K562 (cell line): Measurements from ENCODE around the gene RPL3. TPM values are rescaled to one million over a fixed set of nuclear protein-coding genes. Genes with fewer than 3 reads are reported as not detected.

Source experiments
- BCL6 ChIP-seq: fragments of 250-450 bp; sonication (Bioruptor Pico); IDR thresholded peaks from 2 replicates; pipeline ENCODE4 v1.4.0; 2020
- BRD4 ChIP-seq: fragments of 200-600 bp; sonication (generic); IDR thresholded peaks from 2 replicates; pipeline ENCODE4 v1.6.1; 2017; ENCODE audit warnings: inconsistent platforms
- C11orf30 ChIP-seq: fragments of 450-650 bp; IDR thresholded peaks from 2 replicates; pipeline ENCODE4 v1.6.1; 2016; ENCODE audit warnings: low read depth, mild to moderate bottlenecking
- CBFA2T3 ChIP-seq: fragments of 450-650 bp; IDR thresholded peaks from 2 replicates; pipeline ENCODE4 v1.6.1; 2017
- EP400 ChIP-seq: fragments of 450-650 bp; IDR thresholded peaks from 2 replicates; pipeline ENCODE4 v1.6.1; 2017; ENCODE audit warnings: antibody characterized with exemption, mild to moderate bottlenecking, moderate library complexity
- JUND ChIP-seq, 2 experiments: IDR thresholded peaks; 2 replicates in 1 of 2; 3 replicates in 1 of 2; pipeline ENCODE4 v1.6.1; 2011; ENCODE audit warnings: borderline replicate concordance in 2 of 2, low read depth in 2 of 2, low read length in 2 of 2, improper control_type of control experiment in 1 of 2, missing biosample characterization in 1 of 2, missing genetic modification characterization in 1 of 2, missing genetic modification reagents in 1 of 2
- KDM5B ChIP-seq: fragments of 200-600 bp; sonication (generic); IDR thresholded peaks from 2 replicates; pipeline ENCODE4 v1.6.1; 2012; ENCODE audit warnings: low read depth, mild to moderate bottlenecking, moderate library complexity, low read length, control low read depth, inconsistent platforms; ENCODE audit not compliant: insufficient replicate concordance
- NCOA4 ChIP-seq: fragments of 450-650 bp; IDR thresholded peaks from 2 replicates; pipeline ENCODE4 v1.6.1; 2018; ENCODE audit warnings: mild to moderate bottlenecking; ENCODE audit not compliant: partially characterized antibody
- PCBP2 ChIP-seq: fragments of 200-400 bp; formaldehyde crosslinking; IDR thresholded peaks from 2 replicates; pipeline ENCODE4 v1.6.1; 2018; ENCODE audit warnings: low read length, low read depth, mild to moderate bottlenecking, moderate library complexity; ENCODE audit not compliant: poor library complexity, severe bottlenecking
- PTRF ChIP-seq: fragments of 450-650 bp; IDR thresholded peaks from 2 replicates; pipeline ENCODE4 v1.6.1; 2016; ENCODE audit warnings: mild to moderate bottlenecking, missing genetic modification characterization, missing compliant biosample characterization
- SP2 ChIP-seq: IDR thresholded peaks from 2 replicates; pipeline ENCODE4 v1.6.1; 2011; ENCODE audit warnings: mild to moderate bottlenecking, low read depth, low read length, moderate library complexity; ENCODE audit not compliant: poor library complexity, severe bottlenecking; ENCODE audit errors: extremely low read depth
- TCF7 ChIP-seq: sonication (generic); IDR thresholded peaks from 2 replicates; pipeline ENCODE4 v1.6.1; 2016; ENCODE audit warnings: antibody characterized with exemption, borderline replicate concordance
- XRCC3 ChIP-seq: fragments of 450-650 bp; IDR thresholded peaks from 2 replicates; pipeline ENCODE4 v1.6.1; 2017; ENCODE audit warnings: mild to moderate bottlenecking, moderate library complexity
- ZBTB2 ChIP-seq: fragments of 450-650 bp; IDR thresholded peaks from 2 replicates; pipeline ENCODE4 v1.6.1; 2016; ENCODE audit warnings: antibody characterized with exemption
- ZC3H11A ChIP-seq: IDR thresholded peaks from 2 replicates; pipeline ENCODE4 v1.6.1; 2012; ENCODE audit warnings: low read depth, low read length, improper control_type of control experiment
- ZFP36 ChIP-seq: fragments of 150-350 bp; IDR thresholded peaks from 2 replicates; pipeline ENCODE4 v1.6.1; 2018; ENCODE audit warnings: low read length, low read depth; ENCODE audit not compliant: partially characterized antibody
- ZNF717 ChIP-seq: fragments of 250-450 bp; sonication (Bioruptor Pico); IDR thresholded peaks from 2 replicates; pipeline ENCODE4 v1.5.0; 2021
- ZNF830 ChIP-seq: fragments of 250-450 bp; sonication (Bioruptor Pico); IDR thresholded peaks from 2 replicates; pipeline ENCODE4 v1.5.0; 2021; ENCODE audit warnings: mild to moderate bottlenecking
- polyA plus RNA-seq, 8 experiments: library from polyadenylated mRNA; depleted of rRNA in 4 of 8; stranded (reverse) in 5 of 8; unstranded in 3 of 8; fragments of >200 nt; fragmentation: Nextera tagmentation in 2 of 8; fragmentation: Illumina TruSeq in 1 of 8; extraction: Ambion mirVana in 2 of 8; extraction: Trizol in 1 of 8; gene quantifications; 2 replicates each; pipeline versions ENCODE4 v1.2.1 to v1.2.3, GENCODE V29; 2011 to 2014; ENCODE audit warnings: inconsistent platforms in 1 of 8, missing spikeins in 1 of 8
- total RNA-seq, 7 experiments: library from RNA; depleted of rRNA in 6 of 7; stranded (reverse); fragments of >200 nt in 6 of 7; fragmentation: Illumina TruSeq in 2 of 7; extraction: Trizol in 2 of 7; gene quantifications; 2 replicates each; pipeline versions ENCODE4 v1.2.1 to v1.2.3, GENCODE V29; 2011 to 2021; ENCODE audit warnings: low replicate concordance in 1 of 7
- TF ChIP-seq, protein P1 (sequence below), 2 experiments: fragments of 450-650 bp; conservative IDR thresholded peaks; 2 replicates each; pipeline ENCODE4 v1.6.1; 2017; ENCODE audit warnings: mild to moderate bottlenecking in 2 of 2, moderate library complexity in 2 of 2
- TF ChIP-seq, protein P2 (sequence below): fragments of 450-650 bp; IDR thresholded peaks from 2 replicates; pipeline ENCODE4 v1.6.1; 2016; ENCODE audit warnings: mild to moderate bottlenecking
- TF ChIP-seq, protein P3 (sequence below): fragments of 250-450 bp; sonication (Bioruptor Pico); IDR thresholded peaks from 2 replicates; pipeline ENCODE4 v1.8.0; 2021; ENCODE audit warnings: moderate library complexity, mild to moderate bottlenecking, inconsistent platforms

Gene RPL3
- total and polyA plus RNA-seq, 9 of the 15 experiments (the other 6 are each of a cell fraction or from before 2014, with no cell fraction given), result 1,624 to 4,066 (median 2,565) TPM

- TF ChIP-seq, protein P1, sequence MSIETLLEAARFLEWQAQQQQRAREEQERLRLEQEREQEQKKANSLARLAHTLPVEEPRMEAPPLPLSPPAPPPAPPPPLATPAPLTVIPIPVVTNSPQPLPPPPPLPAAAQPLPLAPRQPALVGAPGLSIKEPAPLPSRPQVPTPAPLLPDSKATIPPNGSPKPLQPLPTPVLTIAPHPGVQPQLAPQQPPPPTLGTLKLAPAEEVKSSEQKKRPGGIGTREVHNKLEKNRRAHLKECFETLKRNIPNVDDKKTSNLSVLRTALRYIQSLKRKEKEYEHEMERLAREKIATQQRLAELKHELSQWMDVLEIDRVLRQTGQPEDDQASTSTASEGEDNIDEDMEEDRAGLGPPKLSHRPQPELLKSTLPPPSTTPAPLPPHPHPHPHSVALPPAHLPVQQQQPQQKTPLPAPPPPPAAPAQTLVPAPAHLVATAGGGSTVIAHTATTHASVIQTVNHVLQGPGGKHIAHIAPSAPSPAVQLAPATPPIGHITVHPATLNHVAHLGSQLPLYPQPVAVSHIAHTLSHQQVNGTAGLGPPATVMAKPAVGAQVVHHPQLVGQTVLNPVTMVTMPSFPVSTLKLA (conservative IDR thresholded peaks at IDR 0.05), result peak; percentile 68 to 79
- TF ChIP-seq C11orf30, result peak; percentile 32
- TF ChIP-seq, protein P2, sequence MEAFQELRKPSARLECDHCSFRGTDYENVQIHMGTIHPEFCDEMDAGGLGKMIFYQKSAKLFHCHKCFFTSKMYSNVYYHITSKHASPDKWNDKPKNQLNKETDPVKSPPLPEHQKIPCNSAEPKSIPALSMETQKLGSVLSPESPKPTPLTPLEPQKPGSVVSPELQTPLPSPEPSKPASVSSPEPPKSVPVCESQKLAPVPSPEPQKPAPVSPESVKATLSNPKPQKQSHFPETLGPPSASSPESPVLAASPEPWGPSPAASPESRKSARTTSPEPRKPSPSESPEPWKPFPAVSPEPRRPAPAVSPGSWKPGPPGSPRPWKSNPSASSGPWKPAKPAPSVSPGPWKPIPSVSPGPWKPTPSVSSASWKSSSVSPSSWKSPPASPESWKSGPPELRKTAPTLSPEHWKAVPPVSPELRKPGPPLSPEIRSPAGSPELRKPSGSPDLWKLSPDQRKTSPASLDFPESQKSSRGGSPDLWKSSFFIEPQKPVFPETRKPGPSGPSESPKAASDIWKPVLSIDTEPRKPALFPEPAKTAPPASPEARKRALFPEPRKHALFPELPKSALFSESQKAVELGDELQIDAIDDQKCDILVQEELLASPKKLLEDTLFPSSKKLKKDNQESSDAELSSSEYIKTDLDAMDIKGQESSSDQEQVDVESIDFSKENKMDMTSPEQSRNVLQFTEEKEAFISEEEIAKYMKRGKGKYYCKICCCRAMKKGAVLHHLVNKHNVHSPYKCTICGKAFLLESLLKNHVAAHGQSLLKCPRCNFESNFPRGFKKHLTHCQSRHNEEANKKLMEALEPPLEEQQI, result 0 out of 2 replicates have a peak, but pooled peaks have one; percentile 24
- no peak for TF ChIP-seq PCBP2
- peak; percentile 99 for TF ChIP-seq KDM5B
- no peak for TF ChIP-seq XRCC3
- no peak for TF ChIP-seq BCL6
- TF ChIP-seq, protein P3, sequence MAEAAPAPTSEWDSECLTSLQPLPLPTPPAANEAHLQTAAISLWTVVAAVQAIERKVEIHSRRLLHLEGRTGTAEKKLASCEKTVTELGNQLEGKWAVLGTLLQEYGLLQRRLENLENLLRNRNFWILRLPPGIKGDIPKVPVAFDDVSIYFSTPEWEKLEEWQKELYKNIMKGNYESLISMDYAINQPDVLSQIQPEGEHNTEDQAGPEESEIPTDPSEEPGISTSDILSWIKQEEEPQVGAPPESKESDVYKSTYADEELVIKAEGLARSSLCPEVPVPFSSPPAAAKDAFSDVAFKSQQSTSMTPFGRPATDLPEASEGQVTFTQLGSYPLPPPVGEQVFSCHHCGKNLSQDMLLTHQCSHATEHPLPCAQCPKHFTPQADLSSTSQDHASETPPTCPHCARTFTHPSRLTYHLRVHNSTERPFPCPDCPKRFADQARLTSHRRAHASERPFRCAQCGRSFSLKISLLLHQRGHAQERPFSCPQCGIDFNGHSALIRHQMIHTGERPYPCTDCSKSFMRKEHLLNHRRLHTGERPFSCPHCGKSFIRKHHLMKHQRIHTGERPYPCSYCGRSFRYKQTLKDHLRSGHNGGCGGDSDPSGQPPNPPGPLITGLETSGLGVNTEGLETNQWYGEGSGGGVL (CRISPR knock-in tag), result no peak
- TF ChIP-seq ZFP36, result peak; percentile 15
- no peak for TF ChIP-seq SP2
- TF ChIP-seq ZBTB2, result peak; percentile 95
- TF ChIP-seq ZNF717 (CRISPR knock-in tag), result no peak
- 0 out of 2 replicates have a peak, but pooled peaks have one; percentile 18 for TF ChIP-seq ZNF830 (CRISPR knock-in tag)
- TF ChIP-seq TCF7, result no peak; the same call in 1 of the 2 replicates
- TF ChIP-seq CBFA2T3, result peak; percentile 17; the same call in 1 of the 2 replicates
- peak; percentile 21 for TF ChIP-seq NCOA4
- peak; percentile 94 for TF ChIP-seq EP400
- TF ChIP-seq ZC3H11A, result no peak
- peak; percentile 82 for TF ChIP-seq JUND (IDR thresholded peaks at IDR 0.05; ENCODE audit: borderline replicate concordance, low read depth, low read length)
- TF ChIP-seq JUND (tag; IDR thresholded peaks at IDR 0.05; ENCODE audit: borderline replicate concordance, low read depth, low read length), result peak; percentile 85; the same call in 1 of the 3 replicates
- peak; percentile 41; the same call in 1 of the 2 replicates for TF ChIP-seq BRD4
- no peak for TF ChIP-seq PTRF
These were observed at the start of gene RPL3 (continued) for GRCh38 chr22:39319284-39320022.
